Measurements from ENCODE around the gene RYR3. TPM values are rescaled to one million over a fixed set of nuclear protein-coding genes. Genes with fewer than 3 reads are reported as not detected.

The RYR3 gene
- total RNA-seq, 4 donors from 2014 or later, result 0.65 to 7.5 (median 2.6) TPM

DNA sequence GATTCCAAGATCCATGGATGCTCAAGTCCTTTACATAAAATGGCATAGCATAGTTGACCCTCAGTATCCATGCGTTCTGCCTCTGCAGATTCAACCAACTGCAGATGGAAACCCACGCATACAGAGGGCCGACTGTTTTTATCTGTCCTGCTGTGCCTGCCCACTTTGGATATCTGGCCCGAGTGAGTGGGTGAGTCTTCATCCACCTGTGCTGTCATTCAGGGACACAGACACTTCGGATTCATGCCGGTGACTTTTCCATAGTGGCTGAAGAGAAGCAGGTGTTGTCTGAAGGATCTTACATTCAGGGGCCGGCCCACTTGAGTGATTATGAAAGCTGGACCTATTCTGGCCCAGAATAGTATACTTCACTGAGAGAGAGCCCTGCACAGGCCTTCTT lies 85.1 kb downstream of the RYR3 start:
- ATAC-seq (ENCODE audit: low FRiP score), result no peak
- DNase-seq (ENCODE audit: low spot score), result no peak
- TF ChIP-seq, protein P1, sequence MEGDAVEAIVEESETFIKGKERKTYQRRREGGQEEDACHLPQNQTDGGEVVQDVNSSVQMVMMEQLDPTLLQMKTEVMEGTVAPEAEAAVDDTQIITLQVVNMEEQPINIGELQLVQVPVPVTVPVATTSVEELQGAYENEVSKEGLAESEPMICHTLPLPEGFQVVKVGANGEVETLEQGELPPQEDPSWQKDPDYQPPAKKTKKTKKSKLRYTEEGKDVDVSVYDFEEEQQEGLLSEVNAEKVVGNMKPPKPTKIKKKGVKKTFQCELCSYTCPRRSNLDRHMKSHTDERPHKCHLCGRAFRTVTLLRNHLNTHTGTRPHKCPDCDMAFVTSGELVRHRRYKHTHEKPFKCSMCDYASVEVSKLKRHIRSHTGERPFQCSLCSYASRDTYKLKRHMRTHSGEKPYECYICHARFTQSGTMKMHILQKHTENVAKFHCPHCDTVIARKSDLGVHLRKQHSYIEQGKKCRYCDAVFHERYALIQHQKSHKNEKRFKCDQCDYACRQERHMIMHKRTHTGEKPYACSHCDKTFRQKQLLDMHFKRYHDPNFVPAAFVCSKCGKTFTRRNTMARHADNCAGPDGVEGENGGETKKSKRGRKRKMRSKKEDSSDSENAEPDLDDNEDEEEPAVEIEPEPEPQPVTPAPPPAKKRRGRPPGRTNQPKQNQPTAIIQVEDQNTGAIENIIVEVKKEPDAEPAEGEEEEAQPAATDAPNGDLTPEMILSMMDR (IDR thresholded peaks at IDR 0.05), result no peak

DNA sequence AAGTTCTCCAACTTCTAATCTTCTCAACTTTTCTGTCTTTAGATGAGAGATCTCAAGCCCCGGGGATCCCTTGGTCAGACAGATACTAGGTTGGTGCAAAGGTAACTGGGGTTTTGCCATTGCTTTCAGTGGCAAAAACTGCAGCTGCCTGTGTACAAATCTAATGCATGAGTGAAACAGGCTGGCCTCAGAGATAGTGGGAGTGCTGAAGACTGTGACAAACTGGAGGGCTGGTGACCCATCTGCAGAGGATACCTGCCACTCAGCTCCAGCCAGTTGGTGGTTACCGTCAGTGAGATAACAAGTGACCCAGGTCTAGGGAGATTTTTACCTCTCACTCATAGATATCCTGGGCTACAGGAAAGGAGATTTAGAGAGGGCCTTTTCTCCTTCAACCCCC lies 85.7 kb downstream of the RYR3 start:
- DNase-seq (ENCODE audit: low spot score) (no peak), ATAC-seq (ENCODE audit: low FRiP score) (no peak)
- TF ChIP-seq, protein P1 (IDR thresholded peaks at IDR 0.05), result no peak

DNA sequence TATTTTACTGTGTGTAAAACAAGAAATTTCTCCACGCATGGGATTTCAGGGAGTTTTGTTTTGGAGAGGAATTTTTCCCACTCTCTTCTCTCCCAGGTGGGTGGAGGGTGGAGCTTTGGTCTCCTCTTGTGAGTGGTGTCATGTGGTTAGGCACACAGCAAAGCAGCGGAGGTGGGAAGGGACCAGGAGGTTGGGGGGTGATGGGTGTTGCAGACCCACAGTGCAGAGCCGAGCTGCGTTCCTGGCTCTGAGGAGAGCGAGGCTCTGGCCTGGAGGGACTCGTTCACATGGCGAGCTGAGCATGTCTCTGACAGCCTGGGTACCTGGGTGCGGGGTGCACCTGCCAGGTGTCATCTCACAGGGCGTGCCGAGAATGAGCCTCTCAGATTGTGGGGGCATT lies 87.8 kb downstream of the RYR3 start:
- ATAC-seq (ENCODE audit: low FRiP score) (no peak), DNase-seq (ENCODE audit: low spot score) (no peak)
- TF ChIP-seq, protein P1 (IDR thresholded peaks at IDR 0.05), result no peak

DNA sequence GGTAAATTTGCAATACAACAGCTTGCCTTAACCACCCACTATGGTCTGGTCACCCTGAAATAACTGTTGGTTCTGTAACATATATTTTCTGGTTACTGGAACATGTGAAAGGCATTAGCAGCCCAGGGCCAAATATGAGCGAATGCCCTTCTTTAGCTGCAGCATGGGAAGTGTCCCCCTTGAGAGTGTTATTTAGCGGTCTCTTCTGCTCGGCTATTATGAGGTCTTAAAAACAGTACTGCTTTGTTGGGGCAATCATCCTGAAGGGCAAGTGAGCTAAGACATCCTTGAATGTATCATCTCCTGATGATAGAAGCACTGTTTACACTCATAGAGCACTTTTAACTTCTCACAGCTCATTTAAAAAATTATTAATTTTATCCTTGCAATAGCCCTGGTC lies 90.2 kb downstream of the RYR3 start:
- no peak for ATAC-seq (ENCODE audit: low FRiP score)
- no peak for DNase-seq (ENCODE audit: low spot score)
- TF ChIP-seq, protein P1 (IDR thresholded peaks at IDR 0.05), result no peak

DNA sequence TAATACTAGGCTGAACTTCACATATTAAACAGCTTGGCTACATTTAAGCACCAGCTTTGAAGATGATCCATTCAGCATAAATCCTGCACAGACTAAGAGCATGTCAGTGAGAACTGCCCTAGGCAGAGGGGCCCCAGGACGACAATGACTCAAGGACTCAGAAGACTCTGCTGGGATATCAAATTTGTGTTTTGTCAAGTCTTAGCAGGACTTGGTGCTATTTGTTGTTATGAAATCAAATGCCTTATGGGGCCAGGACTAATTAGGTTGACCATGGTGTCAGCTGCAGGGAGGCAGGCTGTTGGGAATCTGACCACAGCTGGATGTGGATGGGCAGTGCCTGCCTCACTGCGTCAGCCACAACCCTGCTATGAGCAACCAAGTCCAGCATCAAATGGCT lies 91.8 kb downstream of the RYR3 start:
- DNase-seq (ENCODE audit: low spot score), result no peak
- ATAC-seq (ENCODE audit: low FRiP score), result no peak
- TF ChIP-seq, protein P1 (IDR thresholded peaks at IDR 0.05), result no peak

DNA sequence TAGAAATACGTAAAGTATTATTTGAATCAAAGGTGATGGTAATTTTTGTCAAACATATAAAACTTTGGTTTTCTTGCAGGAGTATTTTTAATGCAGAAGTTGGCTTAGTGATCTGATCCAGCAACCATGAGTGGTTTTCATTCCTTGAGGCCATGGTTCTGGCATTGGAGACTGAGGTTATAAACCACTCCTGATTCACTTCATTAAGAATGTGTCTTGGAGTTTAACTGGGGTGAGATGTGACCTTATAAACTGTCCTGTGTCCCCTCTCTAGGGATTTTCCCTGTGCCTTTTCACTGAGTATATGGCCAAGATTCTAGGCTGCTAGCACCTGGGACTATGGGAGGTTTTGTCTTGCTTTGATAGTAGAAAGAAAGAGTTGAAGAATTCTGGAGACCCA lies 94.3 kb downstream of the RYR3 start:
- DNase-seq (ENCODE audit: low spot score), result no peak
- TF ChIP-seq, protein P1 (IDR thresholded peaks at IDR 0.05), result no peak

DNA sequence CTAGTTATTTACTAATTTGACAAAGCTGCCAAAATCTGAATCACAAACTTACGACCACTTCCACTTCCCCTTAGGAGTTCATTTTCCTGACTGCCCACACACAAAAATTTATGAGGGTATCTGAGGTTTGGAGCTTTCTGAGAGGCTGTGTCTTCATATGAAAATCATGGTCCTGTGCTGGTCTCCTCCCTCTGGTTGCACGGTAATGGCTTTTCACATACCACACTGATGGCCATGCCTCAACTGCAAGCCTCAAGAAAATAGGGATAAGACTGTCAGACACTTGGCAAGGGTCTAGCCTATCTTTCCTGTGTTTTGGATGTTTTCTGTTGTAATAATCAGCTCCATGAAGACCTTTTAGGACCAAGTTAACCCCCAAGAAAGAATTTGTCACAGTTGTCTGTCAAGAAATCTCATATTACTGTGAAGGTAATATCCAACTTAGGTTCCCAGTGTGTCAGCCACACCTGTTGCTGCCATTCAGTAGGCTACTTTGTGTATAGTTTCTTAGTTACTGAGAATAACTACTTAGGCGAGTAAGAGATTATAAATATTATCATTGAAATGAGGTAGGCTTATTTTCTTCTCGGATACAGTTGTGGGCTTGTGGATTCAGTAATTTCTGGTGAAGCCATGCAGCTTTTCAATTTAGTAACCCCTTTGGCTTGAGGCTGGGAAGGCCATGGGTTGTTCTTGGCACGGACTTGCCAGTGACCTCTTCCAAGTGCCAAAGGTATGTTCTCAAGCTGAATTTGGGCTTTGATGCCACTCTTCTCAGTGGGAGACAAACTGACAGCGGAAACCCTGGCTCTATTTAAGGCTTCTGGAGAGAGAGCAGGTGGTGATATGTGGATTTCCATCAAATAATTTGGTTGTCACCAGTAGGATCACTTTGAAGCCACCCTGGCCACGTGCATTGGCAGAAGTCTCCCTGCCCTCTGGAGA lies 101.1 kb downstream of the RYR3 start:
- no peak for ATAC-seq (ENCODE audit: low FRiP score)
- TF ChIP-seq, protein P1 (IDR thresholded peaks at IDR 0.05), result no peak
- DNase-seq (ENCODE audit: low spot score), result no peak

More for the DNA sequence above, 94.3 kb downstream of the RYR3 start:
- ATAC-seq (ENCODE audit: low FRiP score), result no peak
